Raji (cell line): ENCODE measurements around the gene U2AF2.

ENCODE experiments used
- POLR2A ChIP-seq: IDR thresholded peaks from 2 replicates; pipeline ENCODE4 v1.6.1; 2011; ENCODE audit warnings: low read depth, low read length, control low read depth; ENCODE audit not compliant: insufficient read depth

U2AF2 gene

GRCh38 chr19:55691561-55692481 lies 37.0 kb downstream of the U2AF2 start:
- no peak for TF ChIP-seq POLR2A

GRCh38 chr19:55692681-55693081 lies 37.8 kb downstream of the U2AF2 start:
- no peak for TF ChIP-seq POLR2A

- no peak for TF ChIP-seq POLR2A
These were observed 38.6 kb downstream of the U2AF2 start for GRCh38 chr19:55693336-55693974.

- TF ChIP-seq POLR2A: no peak
These were observed 39.4 kb downstream of the U2AF2 start for GRCh38 chr19:55694241-55694655.

GRCh38 chr19:55694656-55695491 lies 40.0 kb downstream of the U2AF2 start:
- no peak for TF ChIP-seq POLR2A

- no peak for TF ChIP-seq POLR2A
These were observed 40.9 kb downstream of the U2AF2 start for GRCh38 chr19:55695511-55696290.

GRCh38 chr19:55696301-55697068 lies 41.6 kb downstream of the U2AF2 start:
- TF ChIP-seq POLR2A: no peak

- no peak for TF ChIP-seq POLR2A
These were observed 42.2 kb downstream of the U2AF2 start for GRCh38 chr19:55697069-55697440.

GRCh38 chr19:55697698-55698097 lies 42.9 kb downstream of the U2AF2 start:
- TF ChIP-seq POLR2A: no peak

GRCh38 chr19:55698256-55698655 lies 43.4 kb downstream of the U2AF2 start:
- no peak for TF ChIP-seq POLR2A

GRCh38 chr19:55699221-55699620 lies 44.4 kb downstream of the U2AF2 start:
- no peak for TF ChIP-seq POLR2A

GRCh38 chr19:55700813-55701212 lies 46.0 kb downstream of the U2AF2 start:
- TF ChIP-seq POLR2A: no peak

- no peak for TF ChIP-seq POLR2A
These were observed 47.3 kb downstream of the U2AF2 start for GRCh38 chr19:55702131-55702627.

- TF ChIP-seq POLR2A: no peak
These were observed 49.0 kb downstream of the U2AF2 start for GRCh38 chr19:55703790-55704215.
